HG03095 (cell line): ENCODE measurements around the gene UBR1.

Experiments used
- ATAC-seq: cut with Tn5 transposase; IDR thresholded peaks from one replicate; pipeline ENCODE4 v1.9.1; 2021; ENCODE audit warnings: moderate library complexity; ENCODE audit not compliant: unreplicated experiment

Gene UBR1

DNA sequence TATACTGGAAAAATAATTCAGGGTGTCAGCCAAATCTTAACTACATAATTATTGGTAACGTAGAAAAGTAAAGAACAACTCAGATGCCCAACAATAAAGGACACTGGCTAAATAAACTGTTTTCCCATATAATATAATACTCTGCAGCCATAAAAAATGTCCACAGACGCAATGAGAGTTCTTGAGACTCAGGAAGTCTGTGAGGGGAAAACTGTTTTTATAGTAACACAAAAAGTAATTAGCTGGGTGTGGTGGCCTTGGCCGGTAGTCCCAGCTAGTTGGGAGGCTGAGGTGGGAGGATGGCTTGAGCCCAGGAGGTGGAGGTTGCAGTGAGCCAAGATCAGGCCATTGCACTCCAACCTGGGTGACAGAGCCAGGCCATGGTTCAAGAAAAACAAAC, 5.5 kb upstream of the UBR1 start:
- ATAC-seq = no peak

DNA sequence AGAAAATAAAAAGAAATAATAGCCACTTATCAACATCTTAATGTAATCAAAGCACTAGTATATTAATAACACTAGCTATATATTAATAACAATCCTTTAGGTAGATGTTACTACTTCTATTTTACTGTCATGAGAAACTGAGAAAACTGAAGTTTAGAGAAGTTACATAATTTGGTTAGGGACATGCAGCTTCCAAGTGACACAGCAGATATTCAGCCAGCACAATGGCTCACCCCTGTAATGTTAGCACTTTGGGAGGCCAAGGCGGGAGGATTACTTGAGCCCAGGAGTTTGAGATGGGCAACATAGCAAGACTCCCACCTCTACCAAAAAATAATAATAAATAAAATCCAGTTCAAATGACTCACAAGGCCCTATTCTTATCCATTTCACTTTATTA, 1.9 kb upstream of the UBR1 start:
- ATAC-seq = no peak

DNA sequence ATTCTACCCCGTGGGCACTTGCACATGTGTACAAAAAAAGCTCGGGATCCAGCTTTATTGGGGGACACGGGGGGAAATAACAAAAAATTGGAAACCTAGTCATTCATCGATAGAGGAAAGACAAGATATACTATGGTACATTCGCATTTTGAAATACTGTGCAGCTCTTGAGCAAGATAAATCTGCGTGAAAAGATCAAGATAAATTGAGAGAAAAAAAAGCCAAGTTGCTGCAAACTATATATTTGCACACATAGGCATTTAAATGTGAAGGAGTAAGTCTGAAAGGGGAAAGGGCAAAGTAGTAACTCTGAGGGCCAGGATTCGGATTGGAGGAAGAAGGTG, 620 bp upstream of the UBR1 start:
- no peak for ATAC-seq

- peak; percentile 24 for ATAC-seq
Measured at GRCh38 chr15:43105077-43105736, 631 bp downstream of the UBR1 start.

GRCh38 chr15:43104426-43104825, 1.4 kb downstream of the UBR1 start:
- no peak for ATAC-seq

DNA sequence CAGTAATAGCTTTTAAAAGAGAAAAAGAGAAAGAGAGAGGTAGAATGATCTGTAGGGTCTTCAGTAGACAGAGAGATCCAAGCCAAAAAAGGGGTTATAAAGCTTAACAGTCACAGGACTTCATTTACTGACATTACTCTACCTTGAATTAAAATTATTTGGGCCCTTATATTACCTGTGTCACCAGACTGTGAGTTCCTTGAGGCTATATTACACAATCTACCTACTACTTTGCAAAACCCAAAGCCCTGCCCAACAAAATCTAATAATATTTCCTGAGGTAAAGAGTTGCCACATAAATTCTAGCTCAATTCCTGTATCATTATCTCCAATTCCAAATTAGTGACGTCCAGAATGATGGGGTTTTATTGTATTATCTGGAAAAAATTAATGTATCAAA, 1.9 kb downstream of the UBR1 start:
- no peak for ATAC-seq

GRCh38 chr15:43102187-43102586, 3.7 kb downstream of the UBR1 start:
- no peak for ATAC-seq

- ATAC-seq = no peak
Measured at GRCh38 chr15:43100971-43101370, 4.9 kb downstream of the UBR1 start.

DNA sequence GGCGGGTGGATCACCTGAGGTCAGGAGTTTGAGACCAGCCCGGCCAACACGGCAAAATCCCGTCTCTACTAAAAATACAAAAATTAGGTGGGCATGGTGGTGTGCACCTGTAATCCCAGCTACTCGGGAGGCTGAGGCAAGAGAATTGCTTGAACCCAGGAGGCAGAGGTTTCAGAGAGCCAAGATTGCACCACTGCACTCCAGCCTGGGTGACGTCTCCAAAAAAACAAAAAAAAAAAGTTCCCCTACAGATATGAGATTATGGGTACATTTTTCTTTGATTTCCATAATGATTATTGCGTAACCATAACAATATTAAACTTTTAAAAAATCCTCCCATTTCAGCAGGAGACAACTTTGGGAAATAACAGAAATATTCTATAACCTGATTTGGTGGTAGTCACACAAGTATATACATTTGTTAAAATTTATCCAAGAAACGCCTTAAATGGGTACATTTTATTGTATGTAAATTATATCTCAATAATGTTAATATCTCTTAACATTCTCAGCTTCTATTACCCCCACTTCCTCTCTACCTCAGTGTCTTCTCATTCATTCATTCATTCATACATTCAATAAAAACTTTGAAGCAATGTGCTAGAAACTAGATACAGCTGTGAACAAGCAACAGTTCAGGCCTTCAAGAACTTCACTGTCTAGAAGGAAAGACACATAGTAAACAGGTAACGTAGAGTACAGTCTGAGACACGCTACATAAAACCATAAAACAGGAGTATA, 6.6 kb downstream of the UBR1 start:
- ATAC-seq = no peak

DNA sequence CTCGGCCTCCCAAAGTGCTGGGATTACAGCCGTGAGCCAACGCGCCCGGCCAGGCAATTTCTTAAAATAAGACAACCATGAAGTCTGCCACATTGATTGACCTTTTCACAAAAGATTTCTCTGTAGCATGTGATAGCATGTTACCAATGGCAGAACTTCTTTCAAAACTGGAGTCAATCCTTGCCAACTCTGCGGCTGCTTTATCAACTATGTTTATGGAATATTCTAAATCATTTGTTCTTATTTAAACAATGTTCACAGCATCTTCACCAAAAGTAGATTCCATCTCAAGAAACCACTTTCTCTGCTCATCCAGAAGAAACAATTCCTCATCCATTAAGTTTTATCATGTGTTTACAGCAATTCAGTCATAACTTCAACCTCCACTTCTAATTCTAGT, 9.4 kb downstream of the UBR1 start:
- no peak for ATAC-seq

DNA sequence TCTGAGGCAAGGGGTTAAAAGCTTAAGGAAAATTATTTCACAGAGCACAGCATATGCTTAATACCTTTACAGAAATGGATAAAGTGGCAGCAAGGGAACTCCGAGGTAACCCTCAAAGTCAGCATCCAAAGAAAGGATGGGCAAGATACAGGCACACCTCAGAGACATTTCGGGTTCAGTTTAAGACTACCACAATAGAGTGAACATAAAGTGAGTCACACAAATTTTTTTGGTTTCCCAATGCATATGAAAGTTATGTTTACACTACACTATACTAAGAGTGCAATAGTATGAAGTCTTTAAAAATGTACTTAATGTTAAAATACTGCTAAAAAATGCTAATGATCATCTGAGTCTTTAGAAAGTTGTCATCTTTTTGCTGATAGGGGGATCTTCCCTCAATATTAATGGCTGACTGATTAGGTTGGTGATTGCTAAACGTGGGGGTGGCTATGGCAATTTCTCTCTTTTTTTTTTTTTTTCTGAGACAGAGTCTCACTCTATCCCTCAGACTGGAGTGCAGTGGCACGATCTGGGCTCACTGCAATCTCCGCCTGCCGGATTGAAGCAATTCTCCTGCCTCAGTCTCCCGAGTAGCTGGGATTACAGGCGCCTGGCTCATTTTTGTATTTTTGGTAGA, 10.0 kb downstream of the UBR1 start:
- ATAC-seq = no peak

- no peak for ATAC-seq
Measured at GRCh38 chr15:43095243-43095642, 10.6 kb downstream of the UBR1 start.

DNA sequence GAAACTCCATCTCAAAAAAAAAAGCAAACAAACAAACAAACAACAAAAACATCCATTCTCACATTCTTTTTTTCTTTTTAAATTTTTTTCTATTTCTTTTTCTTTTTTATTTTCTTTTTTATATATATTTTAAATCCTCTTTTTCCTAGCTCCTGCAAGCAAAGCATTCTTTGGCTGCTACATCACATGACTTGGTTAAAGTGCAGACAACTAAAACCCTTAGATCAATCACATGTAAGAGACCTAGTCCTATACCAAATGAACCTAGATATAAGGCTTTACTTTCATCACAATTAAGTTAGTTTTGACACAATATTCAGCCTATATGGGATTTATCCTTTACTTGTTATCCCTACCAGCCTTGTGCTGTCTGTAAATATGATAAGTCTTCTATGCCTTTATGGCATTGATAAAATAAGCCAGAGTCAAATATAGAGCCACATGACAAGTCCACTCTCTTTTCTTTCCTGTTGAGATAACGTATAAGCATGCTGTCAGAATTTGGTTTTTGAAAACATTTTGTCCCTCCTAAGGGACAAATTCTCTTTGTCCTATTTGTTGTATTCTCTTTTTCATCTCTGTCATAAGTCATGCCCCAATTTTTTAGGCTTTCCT, 11.3 kb downstream of the UBR1 start:
- ATAC-seq = no peak

- ATAC-seq = no peak
Measured at GRCh38 chr15:43093026-43093425, 12.8 kb downstream of the UBR1 start.

GRCh38 chr15:43091859-43092258, 14.0 kb downstream of the UBR1 start:
- no peak for ATAC-seq

DNA sequence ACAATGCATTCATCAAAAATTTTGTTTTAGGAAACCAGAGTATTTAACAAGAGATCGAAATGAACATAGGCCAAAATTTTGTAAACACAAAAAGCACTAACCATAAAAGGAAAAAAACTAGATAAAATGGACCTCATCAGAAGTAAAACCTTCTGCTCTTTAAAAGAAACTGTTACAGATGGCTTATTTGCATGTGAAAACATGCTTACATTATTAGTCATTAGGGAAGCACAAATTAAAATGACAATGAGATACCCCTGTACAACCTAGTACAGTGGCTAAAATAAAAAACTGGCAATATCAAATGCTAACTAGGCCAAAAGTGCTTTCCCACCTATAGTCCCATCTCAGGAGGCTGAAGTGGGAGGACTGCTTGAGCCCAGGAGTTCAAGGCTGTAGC, 19.3 kb downstream of the UBR1 start:
- ATAC-seq = no peak

GRCh38 chr15:43085921-43086320, 19.9 kb downstream of the UBR1 start:
- ATAC-seq = no peak

GRCh38 chr15:43082509-43082908, 23.3 kb downstream of the UBR1 start:
- no peak for ATAC-seq

- ATAC-seq = no peak
Measured at GRCh38 chr15:43081283-43081682, 24.6 kb downstream of the UBR1 start.

GRCh38 chr15:43071451-43071850, 34.4 kb downstream of the UBR1 start:
- ATAC-seq = no peak

DNA sequence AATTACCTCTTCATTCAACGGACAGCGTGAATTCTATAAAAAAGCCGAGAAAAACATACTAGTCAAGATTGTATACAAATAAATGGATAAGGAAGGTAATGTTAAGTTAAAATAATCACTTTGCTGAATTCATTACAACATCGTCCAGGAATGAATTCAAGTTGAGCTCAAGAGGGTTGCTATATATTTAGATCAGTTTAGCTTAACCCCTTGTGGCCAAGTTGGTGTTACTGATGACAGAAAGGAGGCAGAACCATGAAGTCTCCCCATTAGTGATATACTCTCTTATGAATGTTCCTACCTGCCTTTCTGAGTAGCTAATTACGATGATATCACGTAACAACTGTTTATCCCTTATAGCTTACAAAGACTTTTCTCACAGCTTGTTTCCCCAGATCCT, 34.9 kb downstream of the UBR1 start:
- no peak for ATAC-seq

- no peak for ATAC-seq
Measured at GRCh38 chr15:43070249-43070648, 35.6 kb downstream of the UBR1 start.
